C4-2B (cell line): ENCODE results near the gene SIX5.

Experiments used
- ZFX ChIP-seq: fragments of 450-650 bp; IDR thresholded peaks from 2 replicates; pipeline ENCODE4 v1.6.1; 2017
- TF ChIP-seq, protein P1 (sequence below): fragments of 450-650 bp; conservative IDR thresholded peaks from 2 replicates; pipeline ENCODE4 v1.5.1; 2017; ENCODE audit warnings: mild to moderate bottlenecking

GRCh38 chr19:45793876-45794275 is 24.8 kb upstream of the SIX5 start:
- TF ChIP-seq, protein P1, sequence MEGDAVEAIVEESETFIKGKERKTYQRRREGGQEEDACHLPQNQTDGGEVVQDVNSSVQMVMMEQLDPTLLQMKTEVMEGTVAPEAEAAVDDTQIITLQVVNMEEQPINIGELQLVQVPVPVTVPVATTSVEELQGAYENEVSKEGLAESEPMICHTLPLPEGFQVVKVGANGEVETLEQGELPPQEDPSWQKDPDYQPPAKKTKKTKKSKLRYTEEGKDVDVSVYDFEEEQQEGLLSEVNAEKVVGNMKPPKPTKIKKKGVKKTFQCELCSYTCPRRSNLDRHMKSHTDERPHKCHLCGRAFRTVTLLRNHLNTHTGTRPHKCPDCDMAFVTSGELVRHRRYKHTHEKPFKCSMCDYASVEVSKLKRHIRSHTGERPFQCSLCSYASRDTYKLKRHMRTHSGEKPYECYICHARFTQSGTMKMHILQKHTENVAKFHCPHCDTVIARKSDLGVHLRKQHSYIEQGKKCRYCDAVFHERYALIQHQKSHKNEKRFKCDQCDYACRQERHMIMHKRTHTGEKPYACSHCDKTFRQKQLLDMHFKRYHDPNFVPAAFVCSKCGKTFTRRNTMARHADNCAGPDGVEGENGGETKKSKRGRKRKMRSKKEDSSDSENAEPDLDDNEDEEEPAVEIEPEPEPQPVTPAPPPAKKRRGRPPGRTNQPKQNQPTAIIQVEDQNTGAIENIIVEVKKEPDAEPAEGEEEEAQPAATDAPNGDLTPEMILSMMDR = no peak
- TF ChIP-seq ZFX = no peak
